ENCODE data around the gene ATP9A.
"Not testable (repeated sequence)": the region's sequence is repeated elsewhere in the genome, so short reads cannot be mapped to it uniquely, and the experiment has no call there.

DNA sequence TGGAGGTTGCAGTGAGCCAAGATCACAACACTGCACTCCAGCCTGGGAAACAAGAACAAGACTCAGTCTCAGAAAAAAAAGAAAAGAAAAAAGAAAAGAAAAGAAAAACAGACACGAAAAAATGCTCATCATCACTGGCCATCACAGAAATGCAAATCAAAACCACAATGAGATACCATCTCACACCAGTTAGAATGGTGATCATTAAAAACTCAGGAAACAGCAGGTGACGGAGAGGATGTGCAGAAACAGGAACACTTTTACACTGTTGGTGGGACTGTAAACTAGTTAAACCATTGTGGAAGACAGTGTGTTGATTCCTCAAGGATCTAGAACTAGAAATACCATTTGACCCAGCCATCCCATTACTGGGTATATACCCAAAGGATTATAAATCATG lies 82.7 kb downstream of the ATP9A start:
- TF ChIP-seq, protein P1, sequence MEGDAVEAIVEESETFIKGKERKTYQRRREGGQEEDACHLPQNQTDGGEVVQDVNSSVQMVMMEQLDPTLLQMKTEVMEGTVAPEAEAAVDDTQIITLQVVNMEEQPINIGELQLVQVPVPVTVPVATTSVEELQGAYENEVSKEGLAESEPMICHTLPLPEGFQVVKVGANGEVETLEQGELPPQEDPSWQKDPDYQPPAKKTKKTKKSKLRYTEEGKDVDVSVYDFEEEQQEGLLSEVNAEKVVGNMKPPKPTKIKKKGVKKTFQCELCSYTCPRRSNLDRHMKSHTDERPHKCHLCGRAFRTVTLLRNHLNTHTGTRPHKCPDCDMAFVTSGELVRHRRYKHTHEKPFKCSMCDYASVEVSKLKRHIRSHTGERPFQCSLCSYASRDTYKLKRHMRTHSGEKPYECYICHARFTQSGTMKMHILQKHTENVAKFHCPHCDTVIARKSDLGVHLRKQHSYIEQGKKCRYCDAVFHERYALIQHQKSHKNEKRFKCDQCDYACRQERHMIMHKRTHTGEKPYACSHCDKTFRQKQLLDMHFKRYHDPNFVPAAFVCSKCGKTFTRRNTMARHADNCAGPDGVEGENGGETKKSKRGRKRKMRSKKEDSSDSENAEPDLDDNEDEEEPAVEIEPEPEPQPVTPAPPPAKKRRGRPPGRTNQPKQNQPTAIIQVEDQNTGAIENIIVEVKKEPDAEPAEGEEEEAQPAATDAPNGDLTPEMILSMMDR (IDR thresholded peaks at IDR 0.05) = not testable (repeated sequence)
- TF ChIP-seq POLR2A (IDR thresholded peaks at IDR 0.05) = not testable (repeated sequence)
